ENCODE results near the gene BCAP31. TPM values are rescaled to one million over a fixed set of nuclear protein-coding genes. Genes with fewer than 3 reads are reported as not detected.
A peak's percentile ranks its signal among the peaks of the same experiment; 100 is the strongest.

The BCAP31 gene
- total RNA-seq, 1 experiment from 2014 or later = 432 TPM

DNA sequence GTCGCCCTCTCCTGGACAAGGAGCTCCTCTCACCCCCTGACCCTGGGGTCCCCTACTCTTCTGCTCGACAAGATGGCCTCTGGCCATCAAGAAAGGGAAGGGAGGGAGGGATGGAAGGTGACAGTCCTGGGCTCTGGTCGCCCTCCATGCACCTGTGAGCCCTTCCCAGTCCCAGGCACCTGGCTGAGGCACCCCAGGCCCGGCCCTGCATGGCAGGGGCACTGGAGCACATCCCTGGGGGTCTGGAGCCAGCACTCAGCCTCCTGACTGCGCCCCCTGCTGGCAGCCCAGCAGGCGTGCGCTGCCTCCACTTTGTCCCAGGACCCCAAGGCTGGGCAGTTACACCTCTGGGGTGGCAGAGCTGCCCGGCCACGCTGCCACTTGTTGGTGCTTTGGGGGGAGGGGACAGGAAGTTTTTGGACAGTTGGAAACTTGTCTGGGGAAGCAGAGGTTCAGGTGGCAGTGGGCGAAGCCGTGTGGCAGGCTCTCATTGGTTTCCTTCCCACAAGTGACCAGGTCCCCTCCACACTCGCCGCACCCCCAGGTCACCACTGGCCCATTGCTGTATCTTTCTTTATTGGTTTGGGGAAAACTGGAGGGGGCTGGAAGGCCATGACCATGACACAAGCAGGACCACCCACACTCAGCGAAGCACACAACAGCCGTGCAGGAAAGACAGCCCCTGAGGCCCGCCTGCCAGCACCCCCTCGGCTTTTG, 54.9 kb downstream of the BCAP31 start:
- Histone ChIP-seq H3K27me3 (ENCODE audit: control insufficient read depth, insufficient read depth, low read length) (no peaks in the 10 kb centered on the region), H3K9me3 (ENCODE audit: control insufficient read depth, insufficient read depth, low read depth, low read length) (no peaks in the 10 kb centered on the region), H3K27ac (ENCODE audit: low read length) (no peak overlapping the region), H3K4me1 (ENCODE audit: control insufficient read depth, insufficient read depth, low read length) (no peaks in the 10 kb centered on the region), H3K36me3 (ENCODE audit: control insufficient read depth, insufficient read depth, low read length) (no peaks in the 10 kb centered on the region), H3K4me3 (ENCODE audit: low read depth in 2 of 2, low read length in 2 of 2) (no peak overlapping the region)
- ChIA-PET CTCF (interaction anchor here (0.6 to 0.9 kb wide), 5 partner anchors 150 to 723 kb away, joined by 3 to 10 read pairs (median 4); no protein-coding TSS in a partner anchor), POLR2A (no interaction called here)
- no TSS peak for BruUV-seq (replicated peaks)
- in situ Hi-C loops (cut with HindIII; ENCODE audit: low pct_unique_long_range_greater_than_20kb, low sequenced_read_pairs) = no loop called here
- TF ChIP-seq, protein P1, sequence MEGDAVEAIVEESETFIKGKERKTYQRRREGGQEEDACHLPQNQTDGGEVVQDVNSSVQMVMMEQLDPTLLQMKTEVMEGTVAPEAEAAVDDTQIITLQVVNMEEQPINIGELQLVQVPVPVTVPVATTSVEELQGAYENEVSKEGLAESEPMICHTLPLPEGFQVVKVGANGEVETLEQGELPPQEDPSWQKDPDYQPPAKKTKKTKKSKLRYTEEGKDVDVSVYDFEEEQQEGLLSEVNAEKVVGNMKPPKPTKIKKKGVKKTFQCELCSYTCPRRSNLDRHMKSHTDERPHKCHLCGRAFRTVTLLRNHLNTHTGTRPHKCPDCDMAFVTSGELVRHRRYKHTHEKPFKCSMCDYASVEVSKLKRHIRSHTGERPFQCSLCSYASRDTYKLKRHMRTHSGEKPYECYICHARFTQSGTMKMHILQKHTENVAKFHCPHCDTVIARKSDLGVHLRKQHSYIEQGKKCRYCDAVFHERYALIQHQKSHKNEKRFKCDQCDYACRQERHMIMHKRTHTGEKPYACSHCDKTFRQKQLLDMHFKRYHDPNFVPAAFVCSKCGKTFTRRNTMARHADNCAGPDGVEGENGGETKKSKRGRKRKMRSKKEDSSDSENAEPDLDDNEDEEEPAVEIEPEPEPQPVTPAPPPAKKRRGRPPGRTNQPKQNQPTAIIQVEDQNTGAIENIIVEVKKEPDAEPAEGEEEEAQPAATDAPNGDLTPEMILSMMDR (IDR thresholded peaks at IDR 0.05) = peak; percentile 94
- no peak for TF ChIP-seq POLR2AphosphoS5 (IDR thresholded peaks at IDR 0.05; ENCODE audit: low read depth, low read length)
- DNase-seq (ENCODE audit: low read depth, low spot score) = no peak
- intact Hi-C loops (cut with micrococcal nuclease; ENCODE audit: unreplicated experiment) = loop anchor here (5.0 kb wide), 1 partner anchor 57 kb away; no protein-coding TSS in a partner anchor
- ATAC-seq = no peak

DNA sequence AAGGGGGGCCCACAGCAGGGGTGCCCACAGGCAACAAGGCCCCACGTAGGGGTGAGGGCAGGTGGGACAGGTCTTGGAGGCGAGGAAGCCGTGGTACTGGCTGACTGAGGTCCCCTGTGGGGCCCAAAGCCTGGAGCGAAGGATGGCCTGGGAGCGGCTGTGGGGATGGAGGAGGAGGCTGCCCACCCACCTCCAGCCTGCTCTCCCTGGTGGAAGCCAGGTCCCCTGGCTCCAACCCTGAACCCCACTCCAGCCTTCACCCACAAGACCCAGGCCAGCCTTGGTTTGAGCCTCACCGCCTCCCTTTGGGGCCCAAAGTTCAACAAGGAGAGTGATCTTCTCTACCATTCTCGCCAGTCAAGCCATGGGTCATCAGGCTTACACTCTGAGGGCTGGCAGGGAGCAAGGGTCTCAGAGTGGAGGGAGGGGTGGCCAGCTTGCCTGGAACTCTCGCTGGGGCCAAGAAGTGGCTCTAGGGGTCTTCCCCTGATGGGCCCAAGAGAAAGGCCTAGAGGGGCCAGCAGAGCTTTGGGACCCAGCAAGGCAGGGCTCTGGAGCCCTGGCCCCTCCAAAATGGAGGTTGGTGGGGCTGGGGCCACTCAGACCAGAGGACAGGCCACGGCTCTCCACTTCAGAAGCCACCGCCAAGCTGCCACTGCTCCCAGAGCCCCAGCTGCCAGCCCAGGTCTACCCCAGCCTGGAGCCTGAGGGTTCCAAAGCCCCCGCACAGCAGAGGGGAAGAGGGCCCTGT, 55.6 kb downstream of the BCAP31 start:
- Histone ChIP-seq H3K27ac (ENCODE audit: low read length) (no peak overlapping the region), H3K9me3 (ENCODE audit: control insufficient read depth, insufficient read depth, low read depth, low read length) (no peaks in the 10 kb centered on the region), H3K27me3 (ENCODE audit: control insufficient read depth, insufficient read depth, low read length) (no peaks in the 10 kb centered on the region), H3K36me3 (ENCODE audit: control insufficient read depth, insufficient read depth, low read length) (no peaks in the 10 kb centered on the region), H3K4me3 (ENCODE audit: low read depth in 2 of 2, low read length in 2 of 2) (no peak overlapping the region), H3K4me1 (ENCODE audit: control insufficient read depth, insufficient read depth, low read length) (no peaks in the 10 kb centered on the region)
- CTCF ChIA-PET = interaction anchor here (0.6 to 1.9 kb wide), 18 partner anchors 16 to 722 kb away, joined by 3 to 21 read pairs (median 4); partner anchors contain the start of gene SLC6A8
- POLR2A ChIA-PET = interaction anchor here (0.5 kb wide), 1 partner anchor 16 kb away, joined by 3 read pairs; no protein-coding TSS in a partner anchor
- TF ChIP-seq, protein P2, sequence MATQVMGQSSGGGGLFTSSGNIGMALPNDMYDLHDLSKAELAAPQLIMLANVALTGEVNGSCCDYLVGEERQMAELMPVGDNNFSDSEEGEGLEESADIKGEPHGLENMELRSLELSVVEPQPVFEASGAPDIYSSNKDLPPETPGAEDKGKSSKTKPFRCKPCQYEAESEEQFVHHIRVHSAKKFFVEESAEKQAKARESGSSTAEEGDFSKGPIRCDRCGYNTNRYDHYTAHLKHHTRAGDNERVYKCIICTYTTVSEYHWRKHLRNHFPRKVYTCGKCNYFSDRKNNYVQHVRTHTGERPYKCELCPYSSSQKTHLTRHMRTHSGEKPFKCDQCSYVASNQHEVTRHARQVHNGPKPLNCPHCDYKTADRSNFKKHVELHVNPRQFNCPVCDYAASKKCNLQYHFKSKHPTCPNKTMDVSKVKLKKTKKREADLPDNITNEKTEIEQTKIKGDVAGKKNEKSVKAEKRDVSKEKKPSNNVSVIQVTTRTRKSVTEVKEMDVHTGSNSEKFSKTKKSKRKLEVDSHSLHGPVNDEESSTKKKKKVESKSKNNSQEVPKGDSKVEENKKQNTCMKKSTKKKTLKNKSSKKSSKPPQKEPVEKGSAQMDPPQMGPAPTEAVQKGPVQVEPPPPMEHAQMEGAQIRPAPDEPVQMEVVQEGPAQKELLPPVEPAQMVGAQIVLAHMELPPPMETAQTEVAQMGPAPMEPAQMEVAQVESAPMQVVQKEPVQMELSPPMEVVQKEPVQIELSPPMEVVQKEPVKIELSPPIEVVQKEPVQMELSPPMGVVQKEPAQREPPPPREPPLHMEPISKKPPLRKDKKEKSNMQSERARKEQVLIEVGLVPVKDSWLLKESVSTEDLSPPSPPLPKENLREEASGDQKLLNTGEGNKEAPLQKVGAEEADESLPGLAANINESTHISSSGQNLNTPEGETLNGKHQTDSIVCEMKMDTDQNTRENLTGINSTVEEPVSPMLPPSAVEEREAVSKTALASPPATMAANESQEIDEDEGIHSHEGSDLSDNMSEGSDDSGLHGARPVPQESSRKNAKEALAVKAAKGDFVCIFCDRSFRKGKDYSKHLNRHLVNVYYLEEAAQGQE (IDR thresholded peaks at IDR 0.05; ENCODE audit: insufficient read depth in 1 of 2, low read depth in 2 of 2, low read length in 1 of 2) = no peak
- TF ChIP-seq SIN3A (IDR thresholded peaks at IDR 0.05; ENCODE audit: borderline replicate concordance, insufficient read depth, low read depth, low read length) = no peak
- TF ChIP-seq, protein P1 (IDR thresholded peaks at IDR 0.05) = no peak
- no peak for TF ChIP-seq POLR2AphosphoS5 (IDR thresholded peaks at IDR 0.05; ENCODE audit: low read depth, low read length)
- no peak for TF ChIP-seq TCF7L2 (IDR thresholded peaks at IDR 0.05; ENCODE audit: low read depth, low read length)
- ATAC-seq (no peak), DNase-seq (ENCODE audit: low read depth, low spot score) (no peak)
- no TSS peak for BruUV-seq (replicated peaks)
- intact Hi-C loops (cut with micrococcal nuclease; ENCODE audit: unreplicated experiment) = loop anchor here (1.0 to 5.0 kb wide), 2 partner anchors 56 to 114 kb away; no protein-coding TSS in a partner anchor
- in situ Hi-C loops (cut with HindIII; ENCODE audit: low pct_unique_long_range_greater_than_20kb, low sequenced_read_pairs) = no loop called here

Measured in Panc1 (cell line).